Measurements from ENCODE around the gene HCN3. TPM values are rescaled to one million over a fixed set of nuclear protein-coding genes. Genes with fewer than 3 reads are reported as not detected.

HCN3 gene
- total RNA-seq, 1 experiment from 2014 or later = 5.9 TPM

- peak; percentile 95 for DNase-seq
- Histone ChIP-seq H2AFZ (ENCODE audit: low read length) (no peak within 1 kb of the TSS; the same call in 1 of the 2 replicates), H3K4me1 (ENCODE audit: low read length) (peaks cover 40% of the 10 kb centered on the region)
These were observed 21.8 kb upstream of the HCN3 start, which contains the start of gene ENTREP3 for GRCh38 chr1:155255243-155256007. Gene ENTREP3 (minus strand): TSS chr1:155255483. CDS start chr1:155254877, 606 bp downstream.

GRCh38 chr1:155256058-155256852 lies 21.0 kb upstream of the HCN3 start:
- H3K27me3 ChIP-seq (ENCODE audit: low read length) = no peaks in the 10 kb centered on the region
- H4K20me1 ChIP-seq (ENCODE audit: insufficient read depth, low read depth, low read length) = no peaks in the 10 kb centered on the region
- no peak overlapping the region for H2AFZ ChIP-seq (ENCODE audit: low read length)
- peak; percentile 45 for DNase-seq
- no peaks in the 10 kb centered on the region for H3K9me2 ChIP-seq (replicated peaks; ENCODE audit: insufficient read depth, low read length)
- no peak overlapping the region for H3K4me3 ChIP-seq (ENCODE audit: low read length)
- H3K4me2 ChIP-seq (ENCODE audit: low read depth, low read length, poor library complexity, severe bottlenecking) = peak overlapping the region; percentile 78
- H3K27ac ChIP-seq (ENCODE audit: low read length) = no peak overlapping the region
- no peaks in the 10 kb centered on the region for H3K9me3 ChIP-seq (ENCODE audit: low read length)
- H3K79me2 ChIP-seq (ENCODE audit: low read length) = peaks cover 31% of the 10 kb centered on the region
- peaks cover 41% of the 10 kb centered on the region for H3K4me1 ChIP-seq (ENCODE audit: low read length)
- H3K9ac ChIP-seq (ENCODE audit: low read length) = no peak overlapping the region
- peaks cover 4% of the 10 kb centered on the region; the same call in 1 of the 2 replicates for H3K36me3 ChIP-seq (ENCODE audit: insufficient read depth, low read length)

More at GRCh38 chr1:155255243-155256007, 21.8 kb upstream of the HCN3 start, which contains the start of gene ENTREP3:
- Histone ChIP-seq H3K27ac (ENCODE audit: low read length) (peak within 1 kb of the TSS; percentile 64), H3K27me3 (ENCODE audit: low read length) (no peaks in the 10 kb centered on the region), H3K9me2 (replicated peaks; ENCODE audit: insufficient read depth, low read length) (no peaks in the 10 kb centered on the region), H3K4me3 (ENCODE audit: low read length) (peak within 1 kb of the TSS; percentile 73), H3K9me3 (ENCODE audit: low read length) (no peaks in the 10 kb centered on the region), H3K79me2 (ENCODE audit: low read length) (peaks cover 23% of the 10 kb centered on the region), H4K20me1 (ENCODE audit: insufficient read depth, low read depth, low read length) (no peaks in the 10 kb centered on the region), H3K4me2 (ENCODE audit: low read depth, low read length, poor library complexity, severe bottlenecking) (peak within 1 kb of the TSS; percentile 78), H3K36me3 (ENCODE audit: insufficient read depth, low read length) (peaks cover 4% of the 10 kb centered on the region; the same call in 1 of the 2 replicates), H3K9ac (ENCODE audit: low read length) (peak within 1 kb of the TSS; percentile 91)

GRCh38 chr1:155260276-155260675 lies 17.0 kb upstream of the HCN3 start:
- no peaks in the 10 kb centered on the region for H3K9me2 ChIP-seq (replicated peaks; ENCODE audit: insufficient read depth, low read length)
- H3K4me2 ChIP-seq (ENCODE audit: low read depth, low read length, poor library complexity, severe bottlenecking) = no peak overlapping the region

GRCh38 chr1:155261493-155261851 lies 15.8 kb upstream of the HCN3 start:
- Histone ChIP-seq H3K9me2 (replicated peaks; ENCODE audit: insufficient read depth, low read length) (no peaks in the 10 kb centered on the region), H2AFZ (ENCODE audit: low read length) (peak overlapping the region; percentile 62; the same call in 1 of the 2 replicates), H3K79me2 (ENCODE audit: low read length) (peaks cover 18% of the 10 kb centered on the region), H4K20me1 (ENCODE audit: insufficient read depth, low read depth, low read length) (no peaks in the 10 kb centered on the region), H3K27me3 (ENCODE audit: low read length) (no peaks in the 10 kb centered on the region), H3K9me3 (ENCODE audit: low read length) (no peaks in the 10 kb centered on the region), H3K4me3 (ENCODE audit: low read length) (peak overlapping the region; percentile 96), H3K27ac (ENCODE audit: low read length) (peak overlapping the region; percentile 64), H3K4me2 (ENCODE audit: low read depth, low read length, poor library complexity, severe bottlenecking) (peak overlapping the region; percentile 99), H3K9ac (ENCODE audit: low read length) (peak overlapping the region; percentile 96), H3K36me3 (ENCODE audit: insufficient read depth, low read length) (peaks cover 27% of the 10 kb centered on the region; the same call in 1 of the 2 replicates), H3K4me1 (ENCODE audit: low read length) (peaks cover 21% of the 10 kb centered on the region)
- peak; percentile 73 for DNase-seq

More at GRCh38 chr1:155260276-155260675, 17.0 kb upstream of the HCN3 start:
- H3K4me1 ChIP-seq (ENCODE audit: low read length) = peaks cover 26% of the 10 kb centered on the region
- no peaks in the 10 kb centered on the region for H3K9me3 ChIP-seq (ENCODE audit: low read length)
- H3K27ac ChIP-seq (ENCODE audit: low read length) = no peak overlapping the region
- peaks cover 18% of the 10 kb centered on the region for H3K79me2 ChIP-seq (ENCODE audit: low read length)
- no peak overlapping the region; the same call in 1 of the 2 replicates for H3K9ac ChIP-seq (ENCODE audit: low read length)
- H3K27me3 ChIP-seq (ENCODE audit: low read length) = no peaks in the 10 kb centered on the region
- peaks cover 21% of the 10 kb centered on the region; the same call in 1 of the 2 replicates for H3K36me3 ChIP-seq (ENCODE audit: insufficient read depth, low read length)
- DNase-seq = no peak
- no peak overlapping the region for H3K4me3 ChIP-seq (ENCODE audit: low read length)
- H4K20me1 ChIP-seq (ENCODE audit: insufficient read depth, low read depth, low read length) = no peaks in the 10 kb centered on the region
- H2AFZ ChIP-seq (ENCODE audit: low read length) = no peak overlapping the region

DNA sequence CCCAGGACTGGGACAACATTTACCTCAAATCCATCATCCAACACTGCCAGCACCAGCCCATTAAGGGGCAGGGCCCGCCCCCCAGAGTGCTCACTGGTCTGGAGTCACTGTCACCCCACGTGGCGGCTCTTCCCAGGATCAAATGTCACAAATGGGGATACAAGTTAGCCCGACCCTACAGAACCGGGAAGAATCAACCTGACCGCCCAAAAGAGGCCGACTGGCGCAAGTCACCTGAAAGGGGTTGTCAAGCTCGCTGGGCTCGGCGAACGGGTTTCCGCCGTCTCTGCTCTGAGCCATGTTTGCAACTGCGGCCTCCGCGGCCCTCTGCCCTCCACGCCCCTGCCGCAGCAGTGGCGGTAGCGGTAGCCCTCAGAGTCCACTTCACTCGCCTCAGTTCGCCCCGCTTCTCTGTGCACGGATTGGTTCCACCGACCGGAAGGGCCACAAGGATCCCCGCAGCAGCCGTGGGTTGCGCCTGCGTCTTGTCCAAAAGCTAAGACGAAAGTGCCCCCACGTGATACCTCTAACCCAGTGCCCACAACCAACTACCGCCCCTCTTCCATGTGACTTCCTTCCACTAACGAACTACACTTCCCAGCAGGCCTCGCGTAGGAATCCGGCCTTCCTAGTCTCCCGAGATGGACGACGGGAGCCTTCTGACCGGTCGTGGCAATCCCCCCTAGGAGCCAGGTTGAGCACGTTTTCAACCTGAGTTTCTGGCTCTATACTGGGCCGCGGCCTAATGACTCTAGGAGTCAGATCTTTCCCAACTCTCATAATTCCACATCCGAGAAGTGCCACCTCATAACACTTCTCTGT lies 15.2 kb upstream of the HCN3 start, which contains the start of gene SCAMP3:
SCAMP3 (minus strand) TSS at position 509 of the 822 bp plus-strand sequence; CDS start at position 300, 209 bp downstream.
- Histone ChIP-seq H2AFZ (ENCODE audit: low read length) (peak within 1 kb of the TSS; percentile 62; the same call in 1 of the 2 replicates), H3K79me2 (ENCODE audit: low read length) (peaks cover 18% of the 10 kb centered on the region), H3K36me3 (ENCODE audit: insufficient read depth, low read length) (peaks cover 32% of the 10 kb centered on the region; the same call in 1 of the 2 replicates), H3K4me1 (ENCODE audit: low read length) (peaks cover 21% of the 10 kb centered on the region), H3K9ac (ENCODE audit: low read length) (peak within 1 kb of the TSS; percentile 96), H3K4me2 (ENCODE audit: low read depth, low read length, poor library complexity, severe bottlenecking) (peak within 1 kb of the TSS; percentile 99), H4K20me1 (ENCODE audit: insufficient read depth, low read depth, low read length) (no peaks in the 10 kb centered on the region), H3K27me3 (ENCODE audit: low read length) (no peaks in the 10 kb centered on the region), H3K9me2 (replicated peaks; ENCODE audit: insufficient read depth, low read length) (no peaks in the 10 kb centered on the region), H3K27ac (ENCODE audit: low read length) (peak within 1 kb of the TSS; percentile 64), H3K9me3 (ENCODE audit: low read length) (no peaks in the 10 kb centered on the region), H3K4me3 (ENCODE audit: low read length) (peak within 1 kb of the TSS; percentile 96)
- DNase-seq = peak; percentile 98

DNA sequence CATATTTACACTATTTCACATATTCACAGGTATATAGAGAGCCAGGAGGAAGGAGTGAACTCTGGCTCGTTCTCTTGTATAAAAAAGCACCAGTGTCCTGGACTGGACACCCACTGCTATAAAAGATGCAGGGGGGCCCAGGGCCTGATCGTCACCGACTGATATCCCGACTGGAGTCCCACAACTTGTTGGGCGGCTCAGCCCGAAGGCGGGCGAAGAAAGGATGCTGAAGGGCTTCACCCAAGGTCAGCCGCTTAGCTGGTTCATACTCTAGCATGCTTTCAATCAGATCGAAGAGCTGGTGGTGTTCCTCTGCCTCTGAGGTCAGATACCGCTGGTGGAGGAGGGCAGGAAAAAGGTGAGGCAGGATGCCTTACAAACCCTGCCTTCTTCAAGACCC lies 14.2 kb upstream of the HCN3 start:
- peak overlapping the region; percentile 99 for H3K4me2 ChIP-seq (ENCODE audit: low read depth, low read length, poor library complexity, severe bottlenecking)
- H3K27me3 ChIP-seq (ENCODE audit: low read length) = no peaks in the 10 kb centered on the region
- no peak overlapping the region for H3K27ac ChIP-seq (ENCODE audit: low read length)
- H3K4me1 ChIP-seq (ENCODE audit: low read length) = peaks cover 21% of the 10 kb centered on the region
- H3K9me2 ChIP-seq (replicated peaks; ENCODE audit: insufficient read depth, low read length) = no peaks in the 10 kb centered on the region
- H4K20me1 ChIP-seq (ENCODE audit: insufficient read depth, low read depth, low read length) = no peaks in the 10 kb centered on the region
- H3K36me3 ChIP-seq (ENCODE audit: insufficient read depth, low read length) = peaks cover 36% of the 10 kb centered on the region
- no peak overlapping the region for H3K9ac ChIP-seq (ENCODE audit: low read length)
- H3K79me2 ChIP-seq (ENCODE audit: low read length) = peaks cover 18% of the 10 kb centered on the region
- no peak overlapping the region for H3K4me3 ChIP-seq (ENCODE audit: low read length)
- no peak for DNase-seq
- H3K9me3 ChIP-seq (ENCODE audit: low read length) = no peaks in the 10 kb centered on the region
- no peak overlapping the region for H2AFZ ChIP-seq (ENCODE audit: low read length)

- Histone ChIP-seq H4K20me1 (ENCODE audit: insufficient read depth, low read depth, low read length) (0 out of 2 replicates have a peak, but pooled peaks cover 4% of the 10 kb centered on the region), H3K36me3 (ENCODE audit: insufficient read depth, low read length) (peaks cover 59% of the 10 kb centered on the region), H3K79me2 (ENCODE audit: low read length) (peaks cover 14% of the 10 kb centered on the region), H3K4me2 (ENCODE audit: low read depth, low read length, poor library complexity, severe bottlenecking) (no peak overlapping the region), H2AFZ (ENCODE audit: low read length) (no peak overlapping the region), H3K4me3 (ENCODE audit: low read length) (no peak overlapping the region), H3K9ac (ENCODE audit: low read length) (no peak overlapping the region), H3K4me1 (ENCODE audit: low read length) (peaks cover 9% of the 10 kb centered on the region), H3K27me3 (ENCODE audit: low read length) (no peaks in the 10 kb centered on the region), H3K27ac (ENCODE audit: low read length) (no peak overlapping the region), H3K9me2 (replicated peaks; ENCODE audit: insufficient read depth, low read length) (no peaks in the 10 kb centered on the region), H3K9me3 (ENCODE audit: low read length) (no peaks in the 10 kb centered on the region)
- DNase-seq = no peak
These were observed 10.7 kb upstream of the HCN3 start for GRCh38 chr1:155266553-155266952.
